IMR-90 (cell line): Measurements from ENCODE around the gene COX7A2L. TPM values are rescaled to one million over a fixed set of nuclear protein-coding genes. Genes with fewer than 3 reads are reported as not detected.

Experiments
- ATAC-seq: fragments of 200-7000 bp; cut with Tn5 transposase; 2 replicates; pipeline ENCODE4 v1.9.1; 2020; ENCODE audit warnings: low read depth, mild to moderate bottlenecking, moderate library complexity
- BruUV-seq: library from RNA; stranded (reverse); fragments of 400-500 nt; replicated peaks from 2 replicates; lab custom pipeline; 2021; lab: Mats Ljungman, UMichigan
- CTCF ChIA-PET: fragments of 300-600 bp; formaldehyde crosslinking; extraction: SDS; loops from one replicate; lab custom pipeline; 2021; ENCODE audit warnings: antibody characterized with exemption; lab: Yijun Ruan, JAX
- POLR2A ChIA-PET: fragments of 300-600 bp; sonication (Branson Sonifier 250); formaldehyde crosslinking; loops from one replicate; lab custom pipeline; 2022; ENCODE audit warnings: antibody characterized with exemption; ENCODE audit not compliant: unreplicated experiment; lab: Charles Lee
- DNase-seq: peaks from one replicate; pipeline ENCODE4 v3.0.0; 2013
- H2AFZ ChIP-seq: replicated peaks from 2 replicates; pipeline ENCODE3; 2013; ENCODE audit warnings: low read length, mild to moderate bottlenecking; ENCODE audit not compliant: poor library complexity
- H2AK5ac ChIP-seq: 2 replicates; pipeline ENCODE4 v1.6.1; 2013; ENCODE audit warnings: low read depth, low read length, inconsistent platforms
- H2AK9ac ChIP-seq: replicated peaks from 2 replicates; pipeline ENCODE3; 2013; ENCODE audit warnings: mild to moderate bottlenecking, low read depth, low read length, moderate library complexity; ENCODE audit not compliant: poor library complexity
- H2BK120ac ChIP-seq: 2 replicates; pipeline ENCODE4 v1.6.1; 2013; ENCODE audit warnings: low read depth, low read length, inconsistent platforms
- H2BK15ac ChIP-seq: 3 replicates; pipeline ENCODE4 v1.6.1; 2013; ENCODE audit warnings: low read depth, low read length, inconsistent platforms
- H2BK20ac ChIP-seq: 2 replicates; pipeline ENCODE4 v1.6.1; 2013; ENCODE audit warnings: low read depth, mild to moderate bottlenecking, inconsistent platforms, low read length, moderate library complexity
- H2BK5ac ChIP-seq: 2 replicates; pipeline ENCODE4 v1.6.1; 2013; ENCODE audit warnings: mild to moderate bottlenecking, low read depth, low read length, inconsistent platforms; ENCODE audit not compliant: poor library complexity, severe bottlenecking
- H3K14ac ChIP-seq: replicated peaks from 2 replicates; pipeline ENCODE4 v1.6.1; 2013; ENCODE audit warnings: low read depth, low read length, inconsistent platforms
- H3K18ac ChIP-seq: 2 replicates; pipeline ENCODE4 v1.6.1; 2013; ENCODE audit warnings: low read depth, low read length, control low read depth
- H3K23ac ChIP-seq: 2 replicates; pipeline ENCODE4 v1.6.1; 2013; ENCODE audit warnings: low read depth, low read length, inconsistent platforms
- H3K27ac ChIP-seq: 2 replicates; pipeline ENCODE4 v1.5.1; 2013; ENCODE audit warnings: mild to moderate bottlenecking, control low read depth, low read length; ENCODE audit not compliant: insufficient read depth
- H3K27me3 ChIP-seq: 2 replicates; pipeline ENCODE4 v1.6.1; 2013; ENCODE audit warnings: low read length; ENCODE audit not compliant: control insufficient read depth, insufficient read depth
- H3K36me3 ChIP-seq: 2 replicates; pipeline ENCODE4 v1.6.1; 2013; ENCODE audit warnings: low read length, mixed read lengths; ENCODE audit not compliant: control insufficient read depth, insufficient read depth
- H3K4ac ChIP-seq: 2 replicates; pipeline ENCODE4 v1.6.1; 2013; ENCODE audit warnings: low read depth, low read length, inconsistent platforms
- H3K4me1 ChIP-seq: 2 replicates; pipeline ENCODE4 v1.6.1; 2013; ENCODE audit warnings: low read length, mixed read lengths; ENCODE audit not compliant: control insufficient read depth, insufficient read depth
- H3K4me2 ChIP-seq: 2 replicates; pipeline ENCODE4 v1.6.1; 2013; ENCODE audit warnings: low read depth, mild to moderate bottlenecking, control low read depth, low read length, moderate library complexity
- H3K4me3 ChIP-seq: 2 replicates; pipeline ENCODE4 v1.5.1; 2013; ENCODE audit warnings: low read depth, mild to moderate bottlenecking, control low read depth, low read length, moderate library complexity; ENCODE audit not compliant: insufficient read depth
- H3K56ac ChIP-seq: 2 replicates; pipeline ENCODE4 v1.6.1; 2013; ENCODE audit warnings: low read length, inconsistent platforms; ENCODE audit not compliant: insufficient read depth; ENCODE audit errors: extremely low read depth
- H3K79me1 ChIP-seq, 2 experiments: 2 replicates each; pipeline ENCODE4 v1.6.1; 2013; ENCODE audit warnings: low read length in 2 of 2, inconsistent platforms in 1 of 2, low read depth in 1 of 2
- H3K9ac ChIP-seq: 2 replicates; pipeline ENCODE4 v1.6.1; 2013; ENCODE audit warnings: low read depth, low read length, control low read depth
- H3K9me1 ChIP-seq: 2 replicates; pipeline ENCODE4 v1.6.1; 2013; ENCODE audit warnings: low read length, inconsistent platforms; ENCODE audit not compliant: insufficient read depth
- H3K9me3 ChIP-seq: 2 replicates; pipeline ENCODE4 v1.6.1; 2013; ENCODE audit warnings: low read length; ENCODE audit not compliant: control insufficient read depth, insufficient read depth
- H4K20me1 ChIP-seq: 2 replicates; pipeline ENCODE4 v1.6.1; 2013; ENCODE audit warnings: low read length, inconsistent platforms; ENCODE audit not compliant: insufficient read depth
- H4K5ac ChIP-seq: 2 replicates; pipeline ENCODE4 v1.6.1; 2013; ENCODE audit warnings: mild to moderate bottlenecking, low read depth, low read length, control low read depth
- H4K8ac ChIP-seq, 2 experiments: 2 replicates each; pipeline ENCODE4 v1.6.1; 2013; ENCODE audit warnings: low read depth in 2 of 2, low read length in 2 of 2, control low read depth in 1 of 2, inconsistent platforms in 1 of 2
- H4K91ac ChIP-seq: 2 replicates; pipeline ENCODE4 v1.6.1; 2013; ENCODE audit warnings: low read depth, low read length, inconsistent platforms; ENCODE audit not compliant: insufficient read depth
- CEBPB ChIP-seq: IDR thresholded peaks from 2 replicates; pipeline ENCODE4 v1.6.1; 2012; ENCODE audit warnings: low read depth, low read length, improper control_type of control experiment
- CHD1 ChIP-seq: IDR thresholded peaks from 2 replicates; pipeline ENCODE4 v1.6.1; 2012; ENCODE audit warnings: low read depth, low read length, improper control_type of control experiment
- FOS ChIP-seq: fragments of 150-350 bp; IDR thresholded peaks from 2 replicates; pipeline ENCODE4 v1.6.1; 2016; ENCODE audit warnings: low read depth, low read length
- MAFK ChIP-seq: IDR thresholded peaks from 2 replicates; pipeline ENCODE4 v1.6.1; 2012; ENCODE audit warnings: low read depth, low read length, improper control_type of control experiment
- MXI1 ChIP-seq: IDR thresholded peaks from 2 replicates; pipeline ENCODE4 v1.6.1; 2012; ENCODE audit warnings: low read depth, mild to moderate bottlenecking, low read length, moderate library complexity, borderline replicate concordance
- POLR2A ChIP-seq: IDR thresholded peaks from 2 replicates; pipeline ENCODE4 v1.6.1; 2012; ENCODE audit warnings: mild to moderate bottlenecking, low read depth, low read length
- RCOR1 ChIP-seq: IDR thresholded peaks from 2 replicates; pipeline ENCODE4 v1.6.1; 2012; ENCODE audit warnings: mild to moderate bottlenecking, low read length, improper control_type of control experiment; ENCODE audit not compliant: insufficient replicate concordance
- SMC3 ChIP-seq: fragments of 150-350 bp; IDR thresholded peaks from 2 replicates; pipeline ENCODE4 v1.6.1; 2016; ENCODE audit warnings: low read depth, mild to moderate bottlenecking, antibody characterized with exemption, low read length, moderate library complexity
- WGBS, 2 experiments: methylation state at CpG; one replicate each; pipeline versions ENCODE4 v1.1.5 to v1.1.7; 2013; ENCODE audit warnings: missing lambda C conversion rate in 2 of 2; ENCODE audit not compliant: insufficient read length in 1 of 2; ENCODE audit errors: extremely low coverage in 2 of 2; 5-methylcytosine and 5-hydroxymethylcytosine counted together
- dilution Hi-C: fragments of 300-500 bp; cut with HindIII; formaldehyde crosslinking; loops from one replicate; pipeline ENCODE4 v1.14.3; 2018; ENCODE audit warnings: low sequenced_read_pairs; ENCODE audit not compliant: unreplicated experiment
- in situ Hi-C: fragments of 300-500 bp; cut with MboI; formaldehyde crosslinking; loops from 3 replicates; pipeline ENCODE4 v1.14.3; 2019; ENCODE audit warnings: low sequenced_read_pairs, inconsistent platforms, mixed read lengths
- intact Hi-C: fragments of 100-400 bp; cut with micrococcal nuclease; formaldehyde crosslinking; loops from 2 replicates; pipeline ENCODE4 v1.10.0; 2022
- polyA plus RNA-seq, 3 experiments: library from polyadenylated mRNA; depleted of rRNA; stranded (reverse); fragments of >200 nt; gene quantifications; 2 replicates each; pipeline ENCODE4 v1.2.3, GENCODE V29; 2012; ENCODE audit warnings: low replicate concordance in 1 of 3
- total RNA-seq: library from RNA; depleted of rRNA; stranded (reverse); fragments of >200 nt; gene quantifications from 2 replicates; pipeline ENCODE4 v1.2.3, GENCODE V29; 2012
- TF ChIP-seq, protein P1 (sequence below): fragments of 150-350 bp; IDR thresholded peaks from 2 replicates; pipeline ENCODE4 v1.6.1; 2017; ENCODE audit warnings: mild to moderate bottlenecking, antibody characterized with exemption, low read length, low read depth
- TF ChIP-seq, protein P2 (sequence below): fragments of 150-350 bp; IDR thresholded peaks from 2 replicates; pipeline ENCODE4 v1.6.1; 2016; ENCODE audit warnings: low read depth, mild to moderate bottlenecking, low read length, moderate library complexity, borderline replicate concordance

COX7A2L gene
- total and polyA plus RNA-seq, 2 of the 4 experiments (the other 2 are of a cell fraction): 123 to 132 TPM

DNA sequence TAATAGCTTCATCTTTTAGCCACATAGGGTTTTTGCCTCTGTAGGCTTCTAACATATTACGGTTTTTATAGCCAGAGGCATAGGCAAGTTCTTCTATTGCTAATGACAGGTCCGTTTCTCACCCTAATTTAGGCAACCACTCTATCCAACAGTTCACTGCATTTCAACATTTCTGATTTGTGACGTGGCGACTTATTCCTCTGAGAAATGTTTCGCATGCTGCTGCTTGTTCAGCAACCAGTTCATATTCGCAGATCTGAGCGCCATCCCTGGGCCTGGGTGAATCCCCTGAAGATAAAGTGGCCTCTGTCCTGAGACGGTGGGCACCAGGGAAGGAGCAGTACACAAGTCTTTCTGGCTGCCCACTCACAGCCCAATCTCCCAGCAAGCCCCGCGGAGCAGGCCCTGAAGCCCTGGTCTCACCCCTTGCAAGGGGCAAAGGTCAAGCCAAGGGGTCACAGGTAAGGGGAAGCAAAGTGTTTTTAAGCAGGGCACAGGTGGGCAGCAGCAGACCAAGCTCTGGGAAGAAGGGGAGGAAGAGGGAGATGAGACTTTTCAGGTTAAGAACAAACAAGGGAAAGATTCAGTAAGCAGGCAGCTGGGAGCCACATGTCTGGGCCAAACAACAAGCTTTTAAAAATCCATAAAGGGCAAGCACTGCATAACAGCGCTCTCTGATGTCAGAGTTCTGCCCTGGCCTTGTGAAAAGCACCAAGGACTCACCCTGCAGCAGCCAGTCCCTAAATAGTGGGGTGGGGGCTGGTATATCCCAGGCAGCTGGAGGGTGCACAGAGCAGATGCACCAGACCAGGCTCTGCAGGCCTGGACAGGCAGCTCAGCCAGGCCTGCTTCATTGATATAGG, 10.8 kb upstream of the COX7A2L start (continued):
- TF ChIP-seq SMC3 (no peak), POLR2A (no peak)

DNA sequence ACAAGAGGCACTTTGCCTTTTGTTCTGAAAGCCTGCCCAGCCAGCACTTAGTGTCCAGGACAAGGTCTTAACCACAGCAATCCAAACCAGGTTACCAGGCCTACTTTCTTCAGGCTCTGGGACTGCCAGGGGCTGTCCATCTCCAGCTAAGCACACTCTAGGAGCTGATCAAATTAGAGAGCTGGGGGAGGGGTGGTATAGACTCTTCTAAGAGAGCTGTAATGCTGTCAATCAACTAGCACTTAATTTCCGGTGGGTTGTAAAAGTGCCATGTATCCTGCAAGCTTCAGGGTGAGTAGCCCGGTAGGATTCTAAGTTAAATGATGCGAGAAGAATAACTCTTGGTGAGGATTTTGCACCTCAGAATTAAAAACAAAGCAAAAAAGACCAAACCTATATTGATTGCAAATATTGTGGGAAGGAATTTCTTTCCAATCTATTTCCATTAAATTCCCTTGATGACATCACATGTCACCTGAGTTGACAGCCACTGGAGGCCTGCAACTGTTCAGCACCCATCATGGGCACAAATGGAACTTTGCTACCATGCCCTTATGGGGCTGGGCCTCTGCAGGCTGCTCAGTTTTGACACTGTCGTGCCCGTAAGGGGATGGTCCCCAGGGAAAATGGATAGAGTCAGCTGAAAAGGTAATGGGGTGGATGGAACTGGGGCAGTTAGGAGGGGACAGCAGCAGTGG, 8.7 kb upstream of the COX7A2L start:
- TF ChIP-seq CHD1 (no peak), CEBPB (no peak), SMC3 (no peak), MAFK (no peak), FOS (no peak), RCOR1 (no peak), MXI1 (no peak)
- TF ChIP-seq, protein P1, sequence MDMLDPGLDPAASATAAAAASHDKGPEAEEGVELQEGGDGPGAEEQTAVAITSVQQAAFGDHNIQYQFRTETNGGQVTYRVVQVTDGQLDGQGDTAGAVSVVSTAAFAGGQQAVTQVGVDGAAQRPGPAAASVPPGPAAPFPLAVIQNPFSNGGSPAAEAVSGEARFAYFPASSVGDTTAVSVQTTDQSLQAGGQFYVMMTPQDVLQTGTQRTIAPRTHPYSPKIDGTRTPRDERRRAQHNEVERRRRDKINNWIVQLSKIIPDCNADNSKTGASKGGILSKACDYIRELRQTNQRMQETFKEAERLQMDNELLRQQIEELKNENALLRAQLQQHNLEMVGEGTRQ: no peak
- TF ChIP-seq, protein P2, sequence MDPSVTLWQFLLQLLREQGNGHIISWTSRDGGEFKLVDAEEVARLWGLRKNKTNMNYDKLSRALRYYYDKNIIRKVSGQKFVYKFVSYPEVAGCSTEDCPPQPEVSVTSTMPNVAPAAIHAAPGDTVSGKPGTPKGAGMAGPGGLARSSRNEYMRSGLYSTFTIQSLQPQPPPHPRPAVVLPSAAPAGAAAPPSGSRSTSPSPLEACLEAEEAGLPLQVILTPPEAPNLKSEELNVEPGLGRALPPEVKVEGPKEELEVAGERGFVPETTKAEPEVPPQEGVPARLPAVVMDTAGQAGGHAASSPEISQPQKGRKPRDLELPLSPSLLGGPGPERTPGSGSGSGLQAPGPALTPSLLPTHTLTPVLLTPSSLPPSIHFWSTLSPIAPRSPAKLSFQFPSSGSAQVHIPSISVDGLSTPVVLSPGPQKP: no peak
- H2BK15ac ChIP-seq: no peak overlapping the region
- no peak overlapping the region for H2AFZ ChIP-seq
- no CpG with 5 or more reads among the region's 5 CpGs for WGBS, 2 experiments
- no peak overlapping the region for H2AK9ac ChIP-seq
- intact Hi-C loops (loop anchor here (10.0 kb wide), 2 partner anchors 295 to 515 kb away; no protein-coding TSS in a partner anchor), dilution Hi-C loops (no loop called here), in situ Hi-C loops (no loop called here)
- H3K36me3 ChIP-seq: no peaks in the 10 kb centered on the region
- POLR2A ChIA-PET: no interaction called here
- no peak overlapping the region for H3K4me2 ChIP-seq
- no peaks in the 10 kb centered on the region for H3K4me1 ChIP-seq
- no peak overlapping the region for H3K9ac ChIP-seq
- no peak overlapping the region for H3K14ac ChIP-seq
- no peak overlapping the region for H2AK5ac ChIP-seq
- no peak overlapping the region for H3K23ac ChIP-seq
- H4K8ac ChIP-seq: no peak overlapping the region
- no peak overlapping the region for H2BK5ac ChIP-seq
- BruUV-seq: no TSS peak
- H3K27me3 ChIP-seq: peaks cover 30% of the 10 kb centered on the region
- no peak overlapping the region for H3K18ac ChIP-seq
- H3K9me1 ChIP-seq: no peaks in the 10 kb centered on the region
- CTCF ChIA-PET: no interaction called here
- no peak overlapping the region for H4K5ac ChIP-seq
- no peak overlapping the region for H4K91ac ChIP-seq
- no peaks in the 10 kb centered on the region for H3K9me3 ChIP-seq
- no peak overlapping the region for H3K4me3 ChIP-seq
- H3K4ac ChIP-seq: no peak overlapping the region
- H3K56ac ChIP-seq: no peak overlapping the region
- H2BK20ac ChIP-seq: no peak overlapping the region
- no peaks in the 10 kb centered on the region for H4K20me1 ChIP-seq
- DNase-seq: no peak
- ATAC-seq: no peak
- no peak overlapping the region for H3K27ac ChIP-seq
- H3K79me1 ChIP-seq: no peaks in the 10 kb centered on the region
- no peak overlapping the region for H2BK120ac ChIP-seq
